OCI-LY1 (cell line): ENCODE results near the gene UPK3A.

Experiments
- H2AFZ ChIP-seq: fragments of 200-600 bp; sonication (generic), shearing (Covaris generic); 2 replicates; pipeline ENCODE4 v1.6.0; 2014; ENCODE audit warnings: antibody characterized with exemption, mild to moderate bottlenecking, low read length
- H3F3A ChIP-seq: fragments of 200-600 bp; sonication (generic), shearing (Covaris generic); 2 replicates; pipeline ENCODE4 v1.6.0; 2014; ENCODE audit warnings: mild to moderate bottlenecking, antibody characterized with exemption, low read length, moderate library complexity; ENCODE audit not compliant: insufficient read depth
- H3K27ac ChIP-seq: fragments of 200-600 bp; sonication (generic); 2 replicates; pipeline ENCODE4 v1.5.1; 2014; ENCODE audit warnings: low read length, mixed run types, mild to moderate bottlenecking, low read depth; ENCODE audit not compliant: poor library complexity, severe bottlenecking
- H3K27me3 ChIP-seq: fragments of 200-600 bp; sonication (generic); 2 replicates; pipeline ENCODE4 v1.6.0; 2014; ENCODE audit warnings: antibody characterized with exemption, mild to moderate bottlenecking, low read length, moderate library complexity; ENCODE audit not compliant: insufficient read depth
- H3K36me3 ChIP-seq: fragments of 200-600 bp; sonication (generic); 2 replicates; pipeline ENCODE4 v1.6.1; 2014; ENCODE audit warnings: mild to moderate bottlenecking, antibody characterized with exemption, low read length, moderate library complexity, mixed read lengths; ENCODE audit not compliant: insufficient read depth
- H3K4me1 ChIP-seq: fragments of 200-600 bp; sonication (generic); 2 replicates; pipeline ENCODE4 v1.5.1; 2014; ENCODE audit warnings: mild to moderate bottlenecking, low read length, moderate library complexity; ENCODE audit not compliant: insufficient read depth, severe bottlenecking
- H3K4me2 ChIP-seq: fragments of 200-600 bp; sonication (generic), shearing (Covaris generic); 2 replicates; pipeline ENCODE4 v1.6.1; 2014; ENCODE audit warnings: low read length
- H3K4me3 ChIP-seq: fragments of 200-600 bp; sonication (generic); 2 replicates; pipeline ENCODE4 v1.5.1; 2014; ENCODE audit warnings: low read length, low read depth, mild to moderate bottlenecking, mixed read lengths; ENCODE audit not compliant: poor library complexity, severe bottlenecking
- H3K79me2 ChIP-seq: fragments of 200-600 bp; shearing (Covaris generic); 2 replicates; pipeline ENCODE4 v1.6.1; 2016; ENCODE audit warnings: mixed run types, low read length, mixed read lengths; ENCODE audit not compliant: insufficient read depth
- H3K9ac ChIP-seq: fragments of 200-600 bp; sonication (generic), shearing (Covaris generic); 2 replicates; pipeline ENCODE4 v1.6.1; 2014; ENCODE audit warnings: mild to moderate bottlenecking, low read length, mixed read lengths
- H3K9me2 ChIP-seq: fragments of 200-600 bp; sonication (generic), shearing (Covaris generic); 2 replicates; pipeline ENCODE4 v1.6.1; 2014; ENCODE audit warnings: low read depth, mild to moderate bottlenecking, low read length, mixed read lengths
- H3K9me3 ChIP-seq: fragments of 200-600 bp; shearing (Covaris generic); 2 replicates; pipeline ENCODE4 v1.6.1; 2014; ENCODE audit warnings: low read length, mixed read lengths
- H4K20me1 ChIP-seq: fragments of 200-600 bp; sonication (generic), shearing (Covaris generic); 2 replicates; pipeline ENCODE4 v1.6.0; 2016; ENCODE audit warnings: mild to moderate bottlenecking, low read length; ENCODE audit not compliant: insufficient read depth
- EZH2 ChIP-seq: fragments of 200-600 bp; sonication (generic), shearing (Covaris generic); IDR thresholded peaks from 2 replicates; pipeline ENCODE4 v1.8.0; 2017; ENCODE audit warnings: borderline replicate concordance, mixed run types, mild to moderate bottlenecking, antibody characterized with exemption, low read length, moderate library complexity, mixed read lengths
- TF ChIP-seq, protein P1 (sequence below): fragments of 200-600 bp; sonication (generic), shearing (Covaris generic); IDR thresholded peaks from 2 replicates; pipeline ENCODE4 v1.5.1; 2017; ENCODE audit warnings: mild to moderate bottlenecking, antibody characterized with exemption, low read length, moderate library complexity, mixed read lengths

Gene UPK3A

GRCh38 chr22:45263463-45264269 lies 21.1 kb upstream of the UPK3A start:
- H2AFZ ChIP-seq: no peak overlapping the region

GRCh38 chr22:45265535-45265934 lies 19.2 kb upstream of the UPK3A start:
- TF ChIP-seq EZH2: no peak
- TF ChIP-seq, protein P1, sequence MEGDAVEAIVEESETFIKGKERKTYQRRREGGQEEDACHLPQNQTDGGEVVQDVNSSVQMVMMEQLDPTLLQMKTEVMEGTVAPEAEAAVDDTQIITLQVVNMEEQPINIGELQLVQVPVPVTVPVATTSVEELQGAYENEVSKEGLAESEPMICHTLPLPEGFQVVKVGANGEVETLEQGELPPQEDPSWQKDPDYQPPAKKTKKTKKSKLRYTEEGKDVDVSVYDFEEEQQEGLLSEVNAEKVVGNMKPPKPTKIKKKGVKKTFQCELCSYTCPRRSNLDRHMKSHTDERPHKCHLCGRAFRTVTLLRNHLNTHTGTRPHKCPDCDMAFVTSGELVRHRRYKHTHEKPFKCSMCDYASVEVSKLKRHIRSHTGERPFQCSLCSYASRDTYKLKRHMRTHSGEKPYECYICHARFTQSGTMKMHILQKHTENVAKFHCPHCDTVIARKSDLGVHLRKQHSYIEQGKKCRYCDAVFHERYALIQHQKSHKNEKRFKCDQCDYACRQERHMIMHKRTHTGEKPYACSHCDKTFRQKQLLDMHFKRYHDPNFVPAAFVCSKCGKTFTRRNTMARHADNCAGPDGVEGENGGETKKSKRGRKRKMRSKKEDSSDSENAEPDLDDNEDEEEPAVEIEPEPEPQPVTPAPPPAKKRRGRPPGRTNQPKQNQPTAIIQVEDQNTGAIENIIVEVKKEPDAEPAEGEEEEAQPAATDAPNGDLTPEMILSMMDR: no peak
- no peak overlapping the region for H3K4me3 ChIP-seq
- H3K9me2 ChIP-seq: no peaks in the 10 kb centered on the region
- H3K4me1 ChIP-seq: peaks cover 38% of the 10 kb centered on the region
- no peak overlapping the region for H3K9ac ChIP-seq
- no peak overlapping the region for H3K4me2 ChIP-seq
- no peaks in the 10 kb centered on the region for H4K20me1 ChIP-seq
- no peaks in the 10 kb centered on the region for H3K9me3 ChIP-seq
- no peaks in the 10 kb centered on the region for H3K36me3 ChIP-seq
- no peaks in the 10 kb centered on the region for H3K79me2 ChIP-seq
- H3K27me3 ChIP-seq: peaks cover 17% of the 10 kb centered on the region; the same call in 1 of the 2 replicates
- no peak overlapping the region for H2AFZ ChIP-seq
- no peaks in the 10 kb centered on the region for H3F3A ChIP-seq
- no peak overlapping the region for H3K27ac ChIP-seq

More at GRCh38 chr22:45263463-45264269, 21.1 kb upstream of the UPK3A start:
- Histone ChIP-seq H3K27me3 (peaks cover 17% of the 10 kb centered on the region; the same call in 1 of the 2 replicates), H3K9ac (no peak overlapping the region), H3K4me1 (peaks cover 30% of the 10 kb centered on the region), H3K4me2 (peak overlapping the region; percentile 4; the same call in 1 of the 2 replicates), H3K36me3 (no peaks in the 10 kb centered on the region), H3K4me3 (no peak overlapping the region), H3F3A (no peaks in the 10 kb centered on the region), H3K9me3 (no peaks in the 10 kb centered on the region), H4K20me1 (no peaks in the 10 kb centered on the region), H3K27ac (peak overlapping the region; percentile 25), H3K79me2 (no peaks in the 10 kb centered on the region), H3K9me2 (no peaks in the 10 kb centered on the region)
- TF ChIP-seq EZH2: no peak
- TF ChIP-seq, protein P1: peak; percentile 51; the same call in 1 of the 2 replicates

DNA sequence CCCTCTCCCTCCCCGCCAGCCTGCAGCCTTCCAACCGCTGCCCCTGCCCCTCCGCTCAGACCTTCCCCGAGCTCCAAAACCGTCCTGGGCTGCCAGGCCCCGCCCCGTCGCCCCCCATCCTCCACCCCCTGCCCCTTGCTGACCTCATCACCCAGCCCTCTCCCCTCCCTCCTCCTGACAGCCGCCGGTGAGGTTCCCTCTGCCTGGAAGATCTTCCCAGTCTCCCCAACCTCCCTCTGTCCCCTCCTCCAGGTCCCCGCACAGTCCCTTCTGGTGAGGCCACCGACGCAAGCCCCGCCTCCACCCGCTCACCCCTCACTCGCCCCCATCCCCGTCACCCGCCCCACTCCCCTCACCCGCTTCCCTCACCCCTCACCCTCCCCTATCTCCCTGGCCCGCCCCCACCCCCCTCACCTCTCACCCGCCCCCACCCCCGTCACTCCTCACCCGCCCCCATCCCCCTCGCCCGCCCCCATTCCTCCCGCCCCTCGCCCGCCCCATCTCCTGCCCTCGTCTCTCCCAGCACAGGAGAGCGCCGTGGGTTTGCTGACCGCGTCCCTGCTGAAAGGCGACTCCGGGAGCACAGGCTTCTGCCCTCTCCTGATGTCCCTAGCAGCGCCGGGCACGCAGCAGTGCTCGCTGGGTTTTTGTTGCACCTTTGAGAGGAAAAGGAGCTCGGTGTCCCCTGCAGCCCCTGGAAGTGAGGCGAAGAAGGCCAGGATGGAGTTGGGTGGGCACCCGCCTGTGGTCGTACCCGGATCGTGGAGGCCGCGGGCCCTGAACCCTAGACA lies 16.4 kb upstream of the UPK3A start:
- TF ChIP-seq EZH2: no peak
- TF ChIP-seq, protein P1: no peak
- Histone ChIP-seq H3K9me3 (no peaks in the 10 kb centered on the region), H3K9ac (peak overlapping the region; percentile 37; the same call in 1 of the 2 replicates), H3K79me2 (no peaks in the 10 kb centered on the region), H4K20me1 (no peaks in the 10 kb centered on the region), H3K4me2 (peak overlapping the region; percentile 68), H3K9me2 (no peaks in the 10 kb centered on the region), H3K36me3 (no peaks in the 10 kb centered on the region), H3F3A (no peaks in the 10 kb centered on the region), H3K4me3 (peak overlapping the region; percentile 51), H3K27me3 (no peaks in the 10 kb centered on the region), H2AFZ (no peak overlapping the region), H3K4me1 (peaks cover 16% of the 10 kb centered on the region), H3K27ac (no peak overlapping the region)
